Lower lobe of right lung (tissue), 2 donors: ENCODE results near the gene SQSTM1. TPM values are rescaled to one million over a fixed set of nuclear protein-coding genes. Genes with fewer than 3 reads are reported as not detected.

Experiments used
- ATAC-seq, 2 donors: fragments of 200-7000 bp; cut with Tn5 transposase; one replicate each; pipeline ENCODE4 v1.9.1; 2020 to 2022; ENCODE audit warnings: mild to moderate bottlenecking in 2 of 2, moderate library complexity in 2 of 2
- DNase-seq: peaks from one replicate; pipeline ENCODE4 v3.0.0-alpha.2; 2020
- H3K27ac ChIP-seq: fragments of 200-600 bp; one replicate; pipeline ENCODE4 v1.8.0; 2022
- H3K27me3 ChIP-seq: fragments of 200-600 bp; one replicate; pipeline ENCODE4 v1.8.0; 2022; ENCODE audit warnings: low read depth
- H3K36me3 ChIP-seq: fragments of 200-600 bp; one replicate; pipeline ENCODE4 v1.8.0; 2022; ENCODE audit warnings: mild to moderate bottlenecking
- H3K4me1 ChIP-seq: fragments of 200-600 bp; one replicate; pipeline ENCODE4 v1.8.0; 2022
- H3K4me3 ChIP-seq: fragments of 200-600 bp; one replicate; pipeline ENCODE4 v1.8.0; 2022; ENCODE audit warnings: mild to moderate bottlenecking
- H3K9me3 ChIP-seq: fragments of 200-600 bp; one replicate; pipeline ENCODE4 v1.8.0; 2022
- intact Hi-C: fragments of 100-400 bp; cut with DNase I; formaldehyde crosslinking; loops from one replicate; pipeline ENCODE4 v1.11.0; 2022
- total RNA-seq: library from RNA; stranded (reverse); fragmentation: NEBNext Ultra II Directional; extraction: Animal tissue kit (Norgen Biotek cat#: 25700); gene quantifications from one replicate; pipeline ENCODE4 v1.2.1, GENCODE V29; 2021
- TF ChIP-seq, protein P1 (sequence below): fragments of 200-600 bp; IDR thresholded peaks from one replicate; pipeline ENCODE4 v1.8.0; 2022; ENCODE audit warnings: antibody characterized with exemption, mild to moderate bottlenecking
- donor health status: DM: no; HTN: yes; CAD: no; lungs with severe emphysema.

The SQSTM1 gene
- total RNA-seq, 1 donor from 2014 or later: 450 TPM

DNA sequence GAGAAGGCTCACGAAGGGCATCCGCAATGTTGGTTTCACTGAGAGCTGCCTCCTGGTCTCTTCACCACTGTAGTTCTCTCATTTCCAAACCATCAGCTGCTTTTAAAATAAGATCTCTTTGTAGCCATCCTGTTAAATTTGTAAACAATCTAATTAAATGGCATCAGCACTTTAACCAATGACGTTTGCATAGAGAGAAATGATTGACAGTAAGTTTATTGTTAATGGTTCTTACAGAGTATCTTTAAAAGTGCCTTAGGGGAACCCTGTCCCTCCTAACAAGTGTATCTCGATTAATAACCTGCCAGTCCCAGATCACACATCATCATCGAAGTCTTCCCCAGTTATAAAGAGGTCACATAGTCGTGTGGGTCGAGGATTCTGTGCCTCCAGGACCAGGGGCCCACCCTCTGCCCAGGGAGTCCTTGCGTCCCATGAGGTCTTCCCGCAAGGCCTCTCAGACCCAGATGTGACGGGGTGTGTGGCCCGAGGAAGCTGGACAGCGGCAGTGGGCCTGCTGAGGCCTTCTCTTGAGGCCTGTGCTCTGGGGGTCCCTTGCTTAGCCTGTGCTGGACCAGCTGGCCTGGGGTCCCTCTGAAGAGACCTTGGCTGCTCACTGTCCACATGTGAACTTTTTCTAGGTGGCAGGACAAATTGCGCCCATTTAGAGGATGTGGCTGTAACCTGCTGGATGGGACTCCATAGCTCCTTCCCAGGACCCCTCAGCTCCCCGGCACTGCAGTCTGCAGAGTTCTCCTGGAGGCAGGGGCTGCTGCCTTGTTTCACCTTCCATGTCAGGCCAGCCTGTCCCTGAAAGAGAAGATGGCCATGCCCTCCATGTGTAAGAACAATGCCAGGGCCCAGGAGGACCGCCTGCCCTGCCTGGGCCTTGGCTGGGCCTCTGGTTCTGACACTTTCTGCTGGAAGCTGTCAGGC is 16.6 kb downstream of the SQSTM1 start:
- intact Hi-C loops: no loop called here
- ATAC-seq: no peak
- Histone ChIP-seq H3K9me3 (no peaks in the 10 kb centered on the region), H3K4me3 (no peak overlapping the region), H3K27me3 (no peaks in the 10 kb centered on the region), H3K4me1 (peaks cover 21% of the 10 kb centered on the region), H3K27ac (peak overlapping the region; percentile 6), H3K36me3 (peaks cover 91% of the 10 kb centered on the region)
- DNase-seq: no peak
- TF ChIP-seq, protein P1, sequence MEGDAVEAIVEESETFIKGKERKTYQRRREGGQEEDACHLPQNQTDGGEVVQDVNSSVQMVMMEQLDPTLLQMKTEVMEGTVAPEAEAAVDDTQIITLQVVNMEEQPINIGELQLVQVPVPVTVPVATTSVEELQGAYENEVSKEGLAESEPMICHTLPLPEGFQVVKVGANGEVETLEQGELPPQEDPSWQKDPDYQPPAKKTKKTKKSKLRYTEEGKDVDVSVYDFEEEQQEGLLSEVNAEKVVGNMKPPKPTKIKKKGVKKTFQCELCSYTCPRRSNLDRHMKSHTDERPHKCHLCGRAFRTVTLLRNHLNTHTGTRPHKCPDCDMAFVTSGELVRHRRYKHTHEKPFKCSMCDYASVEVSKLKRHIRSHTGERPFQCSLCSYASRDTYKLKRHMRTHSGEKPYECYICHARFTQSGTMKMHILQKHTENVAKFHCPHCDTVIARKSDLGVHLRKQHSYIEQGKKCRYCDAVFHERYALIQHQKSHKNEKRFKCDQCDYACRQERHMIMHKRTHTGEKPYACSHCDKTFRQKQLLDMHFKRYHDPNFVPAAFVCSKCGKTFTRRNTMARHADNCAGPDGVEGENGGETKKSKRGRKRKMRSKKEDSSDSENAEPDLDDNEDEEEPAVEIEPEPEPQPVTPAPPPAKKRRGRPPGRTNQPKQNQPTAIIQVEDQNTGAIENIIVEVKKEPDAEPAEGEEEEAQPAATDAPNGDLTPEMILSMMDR: no peak

GRCh38 chr5:179839328-179840256 is 18.9 kb downstream of the SQSTM1 start:
- Histone ChIP-seq H3K36me3 (peaks cover 71% of the 10 kb centered on the region), H3K4me1 (peaks cover 16% of the 10 kb centered on the region), H3K27ac (peak overlapping the region; percentile 11), H3K9me3 (no peaks in the 10 kb centered on the region), H3K27me3 (no peaks in the 10 kb centered on the region), H3K4me3 (no peak overlapping the region)
- TF ChIP-seq, protein P1: no peak
- intact Hi-C loops: no loop called here
- DNase-seq (no peak), ATAC-seq (peak; percentile 19 to 29)

DNA sequence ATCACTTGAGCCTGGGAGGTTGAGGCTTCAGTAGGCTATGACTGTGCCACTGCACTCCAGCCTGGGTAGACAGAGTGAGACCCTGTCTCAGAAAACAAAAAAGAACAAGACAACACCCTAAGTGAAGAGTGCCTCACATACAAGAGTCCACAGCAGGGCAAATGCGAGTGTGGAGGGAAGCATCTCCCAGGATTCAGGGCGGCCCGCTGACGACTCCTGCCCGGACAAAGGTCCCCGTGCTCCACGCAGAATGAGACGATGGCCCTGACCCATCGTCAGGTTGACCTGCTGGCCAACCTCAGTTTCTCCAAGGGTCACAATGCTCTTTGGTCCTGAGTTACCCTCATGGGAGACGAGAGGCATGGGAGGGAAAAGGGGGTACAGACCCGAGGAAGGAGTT is 19.6 kb downstream of the SQSTM1 start:
- Histone ChIP-seq H3K4me3 (no peak overlapping the region), H3K9me3 (peaks cover 7% of the 10 kb centered on the region), H3K27ac (no peak overlapping the region), H3K36me3 (peaks cover 67% of the 10 kb centered on the region), H3K27me3 (no peaks in the 10 kb centered on the region), H3K4me1 (peaks cover 16% of the 10 kb centered on the region)
- ATAC-seq (no peak), DNase-seq (peak; percentile 31)
- TF ChIP-seq, protein P1: no peak
- intact Hi-C loops: no loop called here

DNA sequence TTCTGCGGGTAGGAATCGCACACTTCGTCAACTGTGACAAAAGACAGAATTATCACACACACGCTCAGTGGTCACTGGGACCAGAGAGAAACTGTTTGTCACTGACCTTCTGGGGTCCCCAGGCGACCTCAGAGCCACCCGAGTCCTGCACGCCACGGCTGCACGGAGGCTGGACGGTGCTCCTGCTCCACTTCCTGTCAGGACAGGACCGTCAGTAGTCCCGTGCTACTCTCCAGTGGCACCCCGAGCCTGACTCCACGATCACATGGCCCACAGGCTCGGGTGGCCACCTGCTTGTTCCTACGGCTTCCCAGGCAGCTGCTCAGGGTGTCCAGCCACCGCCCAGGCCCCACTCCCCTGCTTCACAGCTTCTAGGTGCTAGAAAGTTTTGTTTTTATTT is 20.1 kb downstream of the SQSTM1 start:
- intact Hi-C loops: no loop called here
- H3K9me3 ChIP-seq: peaks cover 7% of the 10 kb centered on the region
- H3K27me3 ChIP-seq: no peaks in the 10 kb centered on the region
- no peak overlapping the region for H3K27ac ChIP-seq
- no peak overlapping the region for H3K4me3 ChIP-seq
- TF ChIP-seq, protein P1: no peak
- DNase-seq (peak; percentile 41), ATAC-seq (no peak)
- peaks cover 16% of the 10 kb centered on the region for H3K4me1 ChIP-seq
- peaks cover 65% of the 10 kb centered on the region for H3K36me3 ChIP-seq

DNA sequence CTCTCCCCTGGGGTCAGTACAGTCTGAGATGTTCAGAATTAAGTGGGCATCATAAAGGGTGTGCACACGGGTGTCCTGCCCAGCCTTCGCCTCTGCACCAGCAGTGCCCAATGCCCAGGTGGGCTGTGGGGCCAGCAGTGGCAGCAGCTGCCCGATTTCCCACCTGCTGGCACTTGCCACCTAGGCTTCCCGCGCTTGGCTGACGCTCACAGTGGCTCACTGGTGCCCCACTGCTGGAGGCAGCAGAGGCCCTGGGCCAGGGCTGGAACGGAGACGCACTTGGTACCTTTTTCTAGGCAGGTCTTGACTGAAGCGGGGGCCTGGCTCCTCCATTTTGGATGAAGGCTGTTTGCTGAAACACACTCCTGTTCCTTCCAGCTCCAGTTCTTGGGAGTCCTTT is 20.9 kb downstream of the SQSTM1 start:
- DNase-seq: peak; percentile 26
- peaks cover 8% of the 10 kb centered on the region for H3K4me1 ChIP-seq
- H3K4me3 ChIP-seq: no peak overlapping the region
- H3K27me3 ChIP-seq: no peaks in the 10 kb centered on the region
- no peak overlapping the region for H3K27ac ChIP-seq
- peaks cover 65% of the 10 kb centered on the region for H3K36me3 ChIP-seq
- peaks cover 7% of the 10 kb centered on the region for H3K9me3 ChIP-seq
- intact Hi-C loops: no loop called here
- TF ChIP-seq, protein P1: no peak
- no peak for ATAC-seq
